H1 (cell line): ENCODE measurements around the gene MSH5.

Source experiments
- CBX8 ChIP-seq: fragments of 300-800, 300-1000 bp; sonication (generic); IDR thresholded peaks from 2 replicates; pipeline ENCODE4 v1.7.1; 2016; ENCODE audit warnings: low read depth, low read length, borderline replicate concordance
- CEBPB ChIP-seq: IDR thresholded peaks from 2 replicates; pipeline ENCODE4 v1.6.1; 2012; ENCODE audit warnings: low read depth, low read length
- CREB1 ChIP-seq: IDR thresholded peaks from 2 replicates; pipeline ENCODE4 v1.6.1; 2012; ENCODE audit warnings: inconsistent platforms
- GABPA ChIP-seq: IDR thresholded peaks from 2 replicates; pipeline ENCODE4 v1.6.1; 2011; ENCODE audit warnings: mild to moderate bottlenecking, low read length, moderate library complexity, borderline replicate concordance; ENCODE audit not compliant: insufficient read depth
- GTF2F1 ChIP-seq: IDR thresholded peaks from 2 replicates; pipeline ENCODE4 v1.6.1; 2012; ENCODE audit warnings: low read depth, low read length, improper control_type of control experiment, borderline replicate concordance
- POLR2A ChIP-seq, 2 experiments: IDR thresholded peaks; 1 replicate in 1 of 2; 2 replicates in 1 of 2; pipeline ENCODE4 v1.6.1; 2011; ENCODE audit warnings: low read depth in 2 of 2, low read length in 2 of 2, mild to moderate bottlenecking in 2 of 2; ENCODE audit errors: control extremely low read depth in 1 of 2
- POLR2AphosphoS5 ChIP-seq: IDR thresholded peaks from 2 replicates; pipeline ENCODE4 v1.6.1; 2011; ENCODE audit warnings: low read depth, low read length
- RXRA ChIP-seq: IDR thresholded peaks from 2 replicates; pipeline ENCODE4 v1.6.1; 2011; ENCODE audit warnings: low read depth, mild to moderate bottlenecking, low read length, moderate library complexity; ENCODE audit not compliant: insufficient read depth
- SP2 ChIP-seq: IDR thresholded peaks from 2 replicates; pipeline ENCODE4 v1.6.1; 2012; ENCODE audit warnings: mild to moderate bottlenecking, low read length, inconsistent platforms
- TF ChIP-seq, protein P1 (sequence below), 3 experiments: IDR thresholded peaks; 1 replicate in 2 of 3; 2 replicates in 1 of 3; pipeline versions ENCODE4 v1.5.1 to v1.6.1; 2011; ENCODE audit warnings: low read length in 3 of 3, mild to moderate bottlenecking in 3 of 3, inconsistent platforms in 2 of 3, low read depth in 1 of 3, moderate library complexity in 1 of 3; ENCODE audit not compliant: insufficient read depth in 1 of 3; ENCODE audit errors: control extremely low read depth in 1 of 3

DNA sequence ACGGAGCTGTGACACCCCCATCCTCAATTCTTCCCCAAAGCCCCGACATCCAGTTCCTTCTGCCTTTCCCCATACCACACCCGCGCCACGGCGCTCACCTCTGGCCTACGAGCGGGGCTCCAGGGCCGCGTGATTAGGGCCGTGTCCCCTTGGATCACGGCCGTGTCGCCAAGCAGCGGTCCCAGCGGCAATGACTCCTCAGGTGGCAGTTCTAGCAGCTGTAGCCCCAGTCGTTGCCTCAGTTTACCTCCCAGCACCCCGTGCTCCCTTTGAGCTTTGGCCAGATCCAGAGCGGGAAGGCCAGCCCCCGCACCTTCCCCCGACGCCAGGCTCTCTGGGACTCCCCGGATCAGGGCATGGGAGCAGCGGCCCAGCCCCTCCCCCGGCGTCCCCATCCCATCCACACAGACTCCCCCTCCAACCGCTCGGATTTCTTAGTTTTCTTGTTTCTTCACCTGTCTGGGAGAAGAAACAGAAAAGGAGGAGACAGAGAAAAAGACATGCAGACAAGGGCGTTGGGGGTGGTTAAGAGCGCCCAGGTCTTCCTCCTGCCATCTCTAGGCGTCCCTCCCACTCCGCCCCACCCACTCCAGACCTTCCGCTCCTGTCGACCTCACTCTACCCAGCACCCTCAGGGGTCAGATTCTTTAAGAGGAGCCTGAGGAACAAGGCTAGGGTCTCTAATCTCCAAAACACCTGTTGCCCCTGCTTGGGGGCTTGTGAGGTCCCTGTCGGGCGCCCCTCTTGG, 10.9 kb upstream of the MSH5 start, which contains the start of gene DDAH2:
- TF ChIP-seq, protein P1, sequence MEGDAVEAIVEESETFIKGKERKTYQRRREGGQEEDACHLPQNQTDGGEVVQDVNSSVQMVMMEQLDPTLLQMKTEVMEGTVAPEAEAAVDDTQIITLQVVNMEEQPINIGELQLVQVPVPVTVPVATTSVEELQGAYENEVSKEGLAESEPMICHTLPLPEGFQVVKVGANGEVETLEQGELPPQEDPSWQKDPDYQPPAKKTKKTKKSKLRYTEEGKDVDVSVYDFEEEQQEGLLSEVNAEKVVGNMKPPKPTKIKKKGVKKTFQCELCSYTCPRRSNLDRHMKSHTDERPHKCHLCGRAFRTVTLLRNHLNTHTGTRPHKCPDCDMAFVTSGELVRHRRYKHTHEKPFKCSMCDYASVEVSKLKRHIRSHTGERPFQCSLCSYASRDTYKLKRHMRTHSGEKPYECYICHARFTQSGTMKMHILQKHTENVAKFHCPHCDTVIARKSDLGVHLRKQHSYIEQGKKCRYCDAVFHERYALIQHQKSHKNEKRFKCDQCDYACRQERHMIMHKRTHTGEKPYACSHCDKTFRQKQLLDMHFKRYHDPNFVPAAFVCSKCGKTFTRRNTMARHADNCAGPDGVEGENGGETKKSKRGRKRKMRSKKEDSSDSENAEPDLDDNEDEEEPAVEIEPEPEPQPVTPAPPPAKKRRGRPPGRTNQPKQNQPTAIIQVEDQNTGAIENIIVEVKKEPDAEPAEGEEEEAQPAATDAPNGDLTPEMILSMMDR (IDR thresholded peaks at IDR 0.05; ENCODE audit: control extremely low read depth in 1 of 3, insufficient read depth in 1 of 3, low read depth in 1 of 3, low read length in 3 of 3), result no peak
- TF ChIP-seq RXRA (no peak), POLR2A (IDR thresholded peaks at IDR 0.05; ENCODE audit: control extremely low read depth in 1 of 2, low read depth in 2 of 2, low read length in 2 of 2) (no peak), POLR2AphosphoS5 (no peak), CBX8 (no peak), CREB1 (no peak), CEBPB (no peak), GABPA (no peak), SP2 (no peak), GTF2F1 (no peak)
